Loucy (cell line): ENCODE measurements around the gene ST3GAL3.

ENCODE experiments used
- EZH2phosphoT487 ChIP-seq: fragments of 200-600 bp; IDR thresholded peaks from 2 replicates; pipeline ENCODE4 v1.6.1; 2018; ENCODE audit warnings: antibody characterized with exemption, mild to moderate bottlenecking, moderate library complexity, borderline replicate concordance
- TF ChIP-seq, protein P1 (sequence below): fragments of 200-600 bp; sonication (generic); conservative IDR thresholded peaks from 2 replicates; pipeline ENCODE4 v1.5.1; 2014; ENCODE audit warnings: mild to moderate bottlenecking, antibody characterized with exemption, low read length

DNA sequence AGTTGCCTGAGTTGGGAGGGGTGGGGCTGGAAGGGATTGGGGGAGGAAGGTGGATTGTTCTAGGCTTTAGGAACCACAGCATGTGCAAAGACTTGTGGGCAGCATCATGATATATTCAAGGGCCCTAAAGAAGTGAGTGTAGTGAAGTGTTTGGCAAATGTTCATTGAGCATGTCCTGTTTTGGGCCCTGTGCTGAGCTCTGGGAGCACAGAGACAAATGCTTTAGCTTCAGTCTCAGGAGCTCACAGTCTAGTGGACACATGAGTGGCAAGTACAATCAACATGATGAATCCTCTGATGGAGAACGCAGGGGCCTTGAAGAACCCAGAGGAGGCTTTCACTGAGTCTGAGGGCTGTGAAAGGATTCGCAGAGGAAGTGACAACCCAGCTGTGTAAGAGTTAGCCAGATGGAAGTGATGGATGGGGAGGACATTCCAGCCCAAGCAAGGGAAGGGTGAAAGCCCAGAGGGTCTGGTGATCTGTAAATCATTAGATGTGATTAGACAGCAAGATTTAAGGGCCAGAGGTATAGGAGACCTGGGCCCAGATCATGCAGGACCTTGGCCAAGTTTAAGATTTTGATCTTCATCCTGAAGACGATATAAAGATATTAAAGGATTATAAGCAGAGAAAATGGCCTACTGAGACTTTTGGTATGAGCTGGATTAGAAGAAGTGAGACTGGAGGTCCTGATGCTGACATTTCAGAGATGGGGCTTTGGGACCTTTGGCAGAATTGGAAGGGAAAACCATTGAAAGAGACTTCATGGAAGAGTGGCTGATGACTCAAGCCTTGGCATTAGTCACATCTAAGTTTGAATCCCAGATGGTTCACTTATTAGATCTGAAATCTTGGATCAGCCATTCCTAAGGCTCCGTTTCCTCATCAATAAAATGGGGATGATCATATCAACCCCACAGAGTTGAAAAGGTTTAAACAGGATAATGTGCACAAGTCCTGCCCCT lies 244.0 kb downstream of the ST3GAL3 start:
- TF ChIP-seq, protein P1, sequence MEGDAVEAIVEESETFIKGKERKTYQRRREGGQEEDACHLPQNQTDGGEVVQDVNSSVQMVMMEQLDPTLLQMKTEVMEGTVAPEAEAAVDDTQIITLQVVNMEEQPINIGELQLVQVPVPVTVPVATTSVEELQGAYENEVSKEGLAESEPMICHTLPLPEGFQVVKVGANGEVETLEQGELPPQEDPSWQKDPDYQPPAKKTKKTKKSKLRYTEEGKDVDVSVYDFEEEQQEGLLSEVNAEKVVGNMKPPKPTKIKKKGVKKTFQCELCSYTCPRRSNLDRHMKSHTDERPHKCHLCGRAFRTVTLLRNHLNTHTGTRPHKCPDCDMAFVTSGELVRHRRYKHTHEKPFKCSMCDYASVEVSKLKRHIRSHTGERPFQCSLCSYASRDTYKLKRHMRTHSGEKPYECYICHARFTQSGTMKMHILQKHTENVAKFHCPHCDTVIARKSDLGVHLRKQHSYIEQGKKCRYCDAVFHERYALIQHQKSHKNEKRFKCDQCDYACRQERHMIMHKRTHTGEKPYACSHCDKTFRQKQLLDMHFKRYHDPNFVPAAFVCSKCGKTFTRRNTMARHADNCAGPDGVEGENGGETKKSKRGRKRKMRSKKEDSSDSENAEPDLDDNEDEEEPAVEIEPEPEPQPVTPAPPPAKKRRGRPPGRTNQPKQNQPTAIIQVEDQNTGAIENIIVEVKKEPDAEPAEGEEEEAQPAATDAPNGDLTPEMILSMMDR, result no peak
- TF ChIP-seq EZH2phosphoT487, result no peak
